Adrenal gland (tissue), 12 donors: Measurements from ENCODE around the gene GRXCR1. TPM values are rescaled to one million over a fixed set of nuclear protein-coding genes. Genes with fewer than 3 reads are reported as not detected.

ENCODE experiments used
- DNase-seq, 7 donors: peaks; one replicate each; pipeline ENCODE4 v3.0.0-alpha.2; 2019 to 2020
- H3K27ac ChIP-seq, 5 donors: fragments of 200-600 bp; sonication (generic) in 4 of 5; 1 replicate in 3 of 5; 2 replicates in 2 of 5; pipeline versions ENCODE4 v1.5.1 to v1.8.0; 2016 to 2020; ENCODE audit warnings: mild to moderate bottlenecking in 1 of 5
- H3K27me3 ChIP-seq: fragments of 200-600 bp; 2 replicates; pipeline ENCODE4 v1.8.0; 2021
- H3K36me3 ChIP-seq, 2 donors: fragments of 200-600 bp; replicated peaks in 1 of 2; 1 replicate in 1 of 2; 2 replicates in 1 of 2; pipeline versions ENCODE4 v1.5.1 to v1.8.0; 2018 to 2022
- H3K4me1 ChIP-seq, 2 donors: fragments of 200-600 bp; replicated peaks in 1 of 2; 1 replicate in 1 of 2; 2 replicates in 1 of 2; pipeline versions ENCODE4 v1.5.1 to v1.8.0; 2018 to 2021
- H3K4me3 ChIP-seq, 4 donors: fragments of 200-600 bp; sonication (generic) in 3 of 4; one replicate each; pipeline ENCODE4 v1.5.1; 2016 to 2018
- H3K9me3 ChIP-seq, 3 donors: fragments of 200-600 bp; sonication (generic) in 1 of 3; replicated peaks in 1 of 3; 1 replicate in 2 of 3; 2 replicates in 1 of 3; pipeline versions ENCODE4 v1.5.1 to v1.8.0; 2016 to 2021
- CTCF ChIP-seq, 6 experiments: fragments of 450-650 bp in 4 of 6; fragments of 200-600 bp in 2 of 6; sonication (generic) in 1 of 6; IDR thresholded peaks; 1 replicate in 5 of 6; 2 replicates in 1 of 6; pipeline versions ENCODE4 v1.5.1 to v1.8.0; 2016 to 2021; ENCODE audit warnings: antibody characterized with exemption in 6 of 6, mild to moderate bottlenecking in 2 of 6, moderate library complexity in 1 of 6
- POLR2A ChIP-seq, 2 donors: fragments of 450-650 bp; IDR thresholded peaks; one replicate each; pipeline ENCODE4 v1.6.1; 2017; ENCODE audit warnings: antibody characterized with exemption in 2 of 2, mild to moderate bottlenecking in 2 of 2, moderate library complexity in 1 of 2
- WGBS, 4 donors: extraction: QIAGEN DNeasy Blood & Tissue Kit in 2 of 4; methylation state at CpG; one replicate each; pipeline versions ENCODE4 v1.1.5 to v1.1.7; 2013 to 2017; 5-methylcytosine and 5-hydroxymethylcytosine counted together
- intact Hi-C, 2 donors: fragments of 100-400 bp; cut with DNase I; formaldehyde crosslinking; loops; one replicate each; pipeline versions ENCODE4 v1.14.1 to v1.15.0; 2022 to 2023
- polyA plus RNA-seq, 3 donors: library from polyadenylated mRNA; stranded (reverse); fragments of 200-250 nt in 2 of 3; fragments of 350-450 nt in 1 of 3; fragmentation: Illumina TruSeq in 1 of 3; extraction: RNeasy Lipid Tissue Mini Kit (QIAGEN cat#74804) in 1 of 3; gene quantifications; one replicate each; pipeline ENCODE4 v1.2.3, GENCODE V29; 2013 to 2014
- total RNA-seq, 9 donors: library from RNA; depleted of rRNA in 4 of 9; stranded (reverse); fragments of >200 nt in 4 of 9; fragments of 120-200 nt in 1 of 9; fragmentation: NEBNext Ultra II Directional in 1 of 9; extraction: Animal tissue kit (Norgen Biotek cat#: 25700) in 1 of 9; gene quantifications; one replicate each; pipeline versions ENCODE4 v1.1.0 to v1.2.4, GENCODE V29; 2013 to 2023
- donor health status: healthy with polysubstance abuse.
- donor health status: Bipolar disorder and iron deficiency.
- donor health status: DM: yes; HTN: yes; CAD: no.
- donor health status: DM: no; HTN: no; CAD: no.
- donor health status: DM: no; HTN: no; CAD: no.
- donor health status: DM: yes; HTN: yes; CAD: no.

Gene GRXCR1
- total and polyA plus RNA-seq, 12 donors, result not detected

- H3K4me3 ChIP-seq, result no peak overlapping the region
- TF ChIP-seq POLR2A (IDR thresholded peaks at IDR 0.05) (no peak), CTCF (IDR thresholded peaks at IDR 0.05) (no peak)
- intact Hi-C loops, result no loop called here
- no peaks in the 10 kb centered on the region for H3K4me1 ChIP-seq
- H3K27ac ChIP-seq, result no peak overlapping the region
- H3K9me3 ChIP-seq, result no peaks in the 10 kb centered on the region
- DNase-seq, result no peak
- H3K36me3 ChIP-seq, result no peaks in the 10 kb centered on the region
- no peaks in the 10 kb centered on the region for H3K27me3 ChIP-seq
Measured at GRCh38 chr4:42855779-42856178, 36.7 kb upstream of the GRXCR1 start.

- H3K27ac ChIP-seq, result no peak overlapping the region
- H3K4me1 ChIP-seq, result no peaks in the 10 kb centered on the region
- intact Hi-C loops, result loop anchor here (5.0 kb wide), 1 partner anchor 298 kb away; no protein-coding TSS in a partner anchor
- H3K4me3 ChIP-seq, result no peak overlapping the region
- H3K9me3 ChIP-seq, result no peaks in the 10 kb centered on the region
- no peaks in the 10 kb centered on the region for H3K36me3 ChIP-seq
- TF ChIP-seq CTCF (IDR thresholded peaks at IDR 0.05), result peak; percentile 51 to 77 (median 75)
- no peak for TF ChIP-seq POLR2A (IDR thresholded peaks at IDR 0.05)
- H3K27me3 ChIP-seq, result no peaks in the 10 kb centered on the region
- WGBS, 4 donors, result 7 to 17% (median 11%) methylated on average over 3 of the region's 3 CpGs
- peak; percentile 34 to 75 (median 53) for DNase-seq
Measured at GRCh38 chr4:42865572-42866189, 26.8 kb upstream of the GRXCR1 start.

GRCh38 chr4:42871261-42871660, 21.3 kb upstream of the GRXCR1 start:
- no peak overlapping the region for H3K27ac ChIP-seq
- no peaks in the 10 kb centered on the region for H3K27me3 ChIP-seq
- H3K36me3 ChIP-seq, result no peaks in the 10 kb centered on the region
- no peaks in the 10 kb centered on the region for H3K9me3 ChIP-seq
- 67 to 75% (median 72%) methylated on average over 5 of the region's 5 CpGs for WGBS, 4 donors
- DNase-seq, result no peak
- TF ChIP-seq CTCF (IDR thresholded peaks at IDR 0.05), result no peak
- no peak for TF ChIP-seq POLR2A (IDR thresholded peaks at IDR 0.05)
- intact Hi-C loops, result no loop called here
- no peaks in the 10 kb centered on the region for H3K4me1 ChIP-seq
- no peak overlapping the region for H3K4me3 ChIP-seq

GRCh38 chr4:42871671-42872290, 20.7 kb upstream of the GRXCR1 start:
- no peaks in the 10 kb centered on the region for H3K36me3 ChIP-seq
- no peaks in the 10 kb centered on the region for H3K27me3 ChIP-seq
- TF ChIP-seq POLR2A (IDR thresholded peaks at IDR 0.05) (no peak), CTCF (IDR thresholded peaks at IDR 0.05) (no peak)
- no peak overlapping the region for H3K27ac ChIP-seq
- no peak overlapping the region for H3K4me3 ChIP-seq
- no peaks in the 10 kb centered on the region for H3K4me1 ChIP-seq
- intact Hi-C loops, result no loop called here
- no peak for DNase-seq
- no peaks in the 10 kb centered on the region for H3K9me3 ChIP-seq
- WGBS, 4 donors, result 25 to 43% (median 33%) methylated on average over 2 of the region's 2 CpGs
